Natural killer cell (primary cell): Measurements from ENCODE around the gene GIMAP5. TPM values are rescaled to one million over a fixed set of nuclear protein-coding genes. Genes with fewer than 3 reads are reported as not detected.

Source experiments
- ATAC-seq, 3 donors: fragments of 150-1000 bp in 2 of 3; fragments of 200-7000 bp in 1 of 3; cut with Tn5 transposase; 1 replicate in 1 of 3; 2 replicates in 2 of 3; pipeline ENCODE4 v1.10.0; 2021; ENCODE audit warnings: mild to moderate bottlenecking in 2 of 3, moderate library complexity in 2 of 3
- DNase-seq, 2 donors: peaks; one replicate each; pipeline versions ENCODE4 v3.0.0 to v3.0.0-alpha.2; 2013 to 2021; ENCODE audit warnings: mixed read lengths in 1 of 2
- H3K27ac ChIP-seq: one replicate; pipeline ENCODE4 v1.5.1; 2013; ENCODE audit warnings: mild to moderate bottlenecking, low read length
- H3K27me3 ChIP-seq: one replicate; pipeline ENCODE4 v1.6.1; 2013; ENCODE audit warnings: low read length; ENCODE audit not compliant: control insufficient read depth, insufficient read depth
- H3K36me3 ChIP-seq: one replicate; pipeline ENCODE4 v1.6.1; 2013; ENCODE audit warnings: low read length; ENCODE audit not compliant: control insufficient read depth, insufficient read depth
- H3K4me1 ChIP-seq: one replicate; pipeline ENCODE4 v1.6.1; 2013; ENCODE audit warnings: low read length; ENCODE audit not compliant: control insufficient read depth, insufficient read depth
- H3K4me3 ChIP-seq: one replicate; pipeline ENCODE4 v1.5.1; 2013; ENCODE audit warnings: low read length
- H3K9me3 ChIP-seq: one replicate; pipeline ENCODE4 v1.6.1; 2013; ENCODE audit warnings: low read length; ENCODE audit not compliant: control insufficient read depth, insufficient read depth
- H3K27ac Mint-ChIP-seq, 2 donors: one replicate each; pipeline ENCODE4 v1.8.0; 2022; ENCODE audit warnings: mild to moderate bottlenecking in 2 of 2, mixed read lengths in 2 of 2, moderate library complexity in 1 of 2
- H3K27me3 Mint-ChIP-seq, 2 donors: one replicate each; pipeline ENCODE4 v1.8.0; 2022; ENCODE audit warnings: low read depth in 2 of 2, mixed read lengths in 2 of 2
- H3K36me3 Mint-ChIP-seq: one replicate; pipeline ENCODE4 v1.8.0; 2022; ENCODE audit warnings: mixed read lengths
- H3K4me1 Mint-ChIP-seq, 2 donors: one replicate each; pipeline ENCODE4 v1.8.0; 2022; ENCODE audit warnings: mixed read lengths in 2 of 2
- H3K4me3 Mint-ChIP-seq: one replicate; pipeline ENCODE4 v1.8.0; 2022; ENCODE audit warnings: mild to moderate bottlenecking, moderate library complexity, mixed read lengths
- H3K9me3 Mint-ChIP-seq, 2 donors: one replicate each; pipeline ENCODE4 v1.8.0; 2022; ENCODE audit warnings: mixed read lengths in 2 of 2
- WGBS: methylation state at CpG from one replicate; pipeline ENCODE4 v1.1.7; 2013; ENCODE audit warnings: missing lambda C conversion rate; ENCODE audit not compliant: insufficient coverage; 5-methylcytosine and 5-hydroxymethylcytosine counted together
- intact Hi-C: fragments of 100-400 bp; cut with micrococcal nuclease; formaldehyde crosslinking; loops from one replicate; pipeline ENCODE4 v1.14.2; 2022
- total RNA-seq, 4 donors: library from RNA; stranded (reverse); fragments of 120-200 nt in 1 of 4; gene quantifications; one replicate each; pipeline versions ENCODE4 v1.2.3 to v1.2.4, GENCODE V29; 2013 to 2022
- TF ChIP-seq, protein P1 (sequence below): fragments of 200-600 bp; IDR thresholded peaks from one replicate; pipeline ENCODE4 v1.8.0; 2022; ENCODE audit warnings: antibody characterized with exemption

Gene GIMAP5
- total RNA-seq, 3 donors from 2014 or later (not counting 1 experiment from before 2014, with no cell fraction given), result 29.2 to 64.1 (median 35.3) TPM

DNA sequence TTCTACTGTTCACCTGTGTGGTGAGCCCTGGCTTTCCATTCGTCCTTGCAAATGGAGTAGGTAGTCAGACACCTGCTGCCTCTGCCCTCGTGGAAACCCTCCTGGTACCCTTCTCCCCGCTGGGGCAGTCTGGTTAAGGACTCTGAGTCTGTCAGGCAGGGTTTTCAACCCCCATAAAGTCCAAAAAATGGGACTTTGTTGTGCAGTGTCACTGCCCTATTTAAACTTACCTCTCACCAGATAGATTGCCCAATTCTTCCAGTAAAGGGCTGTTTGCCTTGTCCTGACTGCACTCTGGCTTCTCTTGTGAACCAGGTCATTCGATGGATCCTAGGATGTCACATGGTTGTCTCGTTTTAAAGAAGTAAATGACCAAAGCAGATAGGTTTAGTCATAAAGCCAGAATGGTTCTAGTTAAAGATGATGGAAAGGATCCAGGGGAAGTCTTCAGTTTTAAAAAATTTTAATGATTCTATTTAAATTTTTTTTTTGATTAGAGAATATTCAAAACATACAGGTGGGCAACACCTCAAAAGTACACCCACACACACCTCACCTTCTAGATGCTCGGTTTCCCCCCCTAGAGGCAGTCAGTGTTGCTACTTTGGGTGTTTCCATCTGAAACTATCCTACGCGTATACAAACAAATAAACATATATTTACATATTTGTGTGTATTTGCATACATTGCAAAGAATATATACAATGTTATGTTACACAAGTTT, 41.0 kb downstream of the GIMAP5 start:
- no peaks in the 10 kb centered on the region for H3K4me1 ChIP-seq
- TF ChIP-seq, protein P1, sequence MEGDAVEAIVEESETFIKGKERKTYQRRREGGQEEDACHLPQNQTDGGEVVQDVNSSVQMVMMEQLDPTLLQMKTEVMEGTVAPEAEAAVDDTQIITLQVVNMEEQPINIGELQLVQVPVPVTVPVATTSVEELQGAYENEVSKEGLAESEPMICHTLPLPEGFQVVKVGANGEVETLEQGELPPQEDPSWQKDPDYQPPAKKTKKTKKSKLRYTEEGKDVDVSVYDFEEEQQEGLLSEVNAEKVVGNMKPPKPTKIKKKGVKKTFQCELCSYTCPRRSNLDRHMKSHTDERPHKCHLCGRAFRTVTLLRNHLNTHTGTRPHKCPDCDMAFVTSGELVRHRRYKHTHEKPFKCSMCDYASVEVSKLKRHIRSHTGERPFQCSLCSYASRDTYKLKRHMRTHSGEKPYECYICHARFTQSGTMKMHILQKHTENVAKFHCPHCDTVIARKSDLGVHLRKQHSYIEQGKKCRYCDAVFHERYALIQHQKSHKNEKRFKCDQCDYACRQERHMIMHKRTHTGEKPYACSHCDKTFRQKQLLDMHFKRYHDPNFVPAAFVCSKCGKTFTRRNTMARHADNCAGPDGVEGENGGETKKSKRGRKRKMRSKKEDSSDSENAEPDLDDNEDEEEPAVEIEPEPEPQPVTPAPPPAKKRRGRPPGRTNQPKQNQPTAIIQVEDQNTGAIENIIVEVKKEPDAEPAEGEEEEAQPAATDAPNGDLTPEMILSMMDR, result no peak
- ATAC-seq (no peak), DNase-seq (no peak)
- WGBS, result 67% methylated on average over 6 of the region's 8 CpGs
- H3K27ac ChIP-seq, result no peak overlapping the region
- Mint-ChIP-seq H3K4me3 (no peak overlapping the region), H3K36me3 (peaks cover 11% of the 10 kb centered on the region), H3K9me3 (peaks cover 0 to 5% of the 10 kb centered on the region in 2 donors), H3K27ac (no peak overlapping the region), H3K4me1 (peaks cover 5% of the 10 kb centered on the region in 2 donors), H3K27me3 (peaks cover 9 to 10% of the 10 kb centered on the region in 2 donors)
- H3K4me3 ChIP-seq, result no peak overlapping the region
- H3K9me3 ChIP-seq, result no peaks in the 10 kb centered on the region
- no peaks in the 10 kb centered on the region for H3K27me3 ChIP-seq
- intact Hi-C loops, result no loop called here
- H3K36me3 ChIP-seq, result no peaks in the 10 kb centered on the region

DNA sequence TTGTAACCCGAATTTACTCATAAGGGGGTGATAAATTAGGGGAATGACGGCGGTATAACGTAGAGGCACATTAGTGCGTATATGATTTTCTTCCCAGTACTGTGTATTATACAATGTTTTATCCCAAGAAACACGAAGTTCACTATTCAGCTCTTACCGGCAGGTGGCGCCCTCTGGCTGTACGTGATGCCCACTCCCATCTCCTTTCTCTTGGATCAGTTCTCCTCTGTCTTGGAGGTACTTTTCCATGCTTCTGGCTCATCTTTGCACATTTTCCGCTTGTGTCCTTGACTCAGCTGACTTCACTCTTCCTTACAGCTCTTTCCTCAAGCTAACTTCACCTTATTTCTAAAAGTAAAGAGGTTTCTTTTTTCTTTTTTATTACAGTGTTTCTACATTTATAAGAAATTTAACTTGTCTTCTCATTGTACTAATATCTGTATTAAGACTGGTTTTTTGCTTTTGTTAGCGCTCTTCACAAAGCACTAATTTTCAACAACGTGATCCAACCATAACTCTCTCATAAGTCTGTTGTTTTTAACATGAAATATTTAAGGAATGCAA, 41.6 kb downstream of the GIMAP5 start:
- Histone ChIP-seq H3K36me3 (no peaks in the 10 kb centered on the region), H3K27ac (no peak overlapping the region), H3K4me3 (no peak overlapping the region), H3K9me3 (no peaks in the 10 kb centered on the region), H3K27me3 (no peaks in the 10 kb centered on the region), H3K4me1 (no peaks in the 10 kb centered on the region)
- Mint-ChIP-seq H3K36me3 (peaks cover 5% of the 10 kb centered on the region), H3K9me3 (peaks cover 0 to 2% of the 10 kb centered on the region in 2 donors), H3K4me1 (peaks cover 5% of the 10 kb centered on the region in 2 donors), H3K27ac (no peak overlapping the region), H3K4me3 (no peak overlapping the region), H3K27me3 (peaks cover 9 to 10% of the 10 kb centered on the region in 2 donors)
- intact Hi-C loops, result no loop called here
- peak; percentile 60 to 80 for DNase-seq
- 3% methylated on average over 6 of the region's 12 CpGs for WGBS
- peak; percentile 71 to 75 (median 74) for ATAC-seq
- TF ChIP-seq, protein P1, result peak; percentile 95

DNA sequence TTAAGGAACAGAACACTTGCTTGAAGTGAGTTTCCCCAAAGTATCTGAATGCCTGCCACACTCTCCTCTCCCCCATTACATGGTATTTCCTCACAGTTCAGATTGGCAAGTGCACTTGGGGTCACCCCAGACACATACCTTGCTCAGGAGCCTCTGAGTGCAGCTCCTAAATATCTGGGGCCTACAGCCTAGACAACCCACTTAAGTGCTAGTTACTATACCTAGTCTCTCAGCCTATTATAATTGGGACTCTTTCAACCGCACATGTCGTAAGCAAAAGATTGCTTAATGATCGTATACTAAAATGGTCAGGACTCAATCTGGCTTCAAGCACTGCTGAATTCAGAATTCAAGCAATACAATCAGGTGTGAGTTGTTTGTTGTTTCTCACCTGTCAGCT, 43.1 kb downstream of the GIMAP5 start:
- peaks cover 3% of the 10 kb centered on the region for H3K4me1 ChIP-seq
- H3K36me3 ChIP-seq, result no peaks in the 10 kb centered on the region
- intact Hi-C loops, result no loop called here
- H3K9me3 Mint-ChIP-seq, result no peaks in the 10 kb centered on the region
- WGBS, result 65% methylated on average over 3 of the region's 3 CpGs
- H3K4me3 Mint-ChIP-seq, result no peak overlapping the region
- no peaks in the 10 kb centered on the region for H3K9me3 ChIP-seq
- DNase-seq, result no peak
- H3K27ac Mint-ChIP-seq, result no peak overlapping the region
- no peaks in the 10 kb centered on the region for H3K27me3 ChIP-seq
- no peaks in the 10 kb centered on the region for H3K36me3 Mint-ChIP-seq
- H3K27ac ChIP-seq, result no peak overlapping the region
- no peak for ATAC-seq
- H3K27me3 Mint-ChIP-seq, result peaks cover 9 to 13% of the 10 kb centered on the region in 2 donors
- H3K4me1 Mint-ChIP-seq, result peaks cover 5% of the 10 kb centered on the region in 2 donors
- H3K4me3 ChIP-seq, result no peak overlapping the region
- TF ChIP-seq, protein P1, result no peak
